ENCODE results near the gene DDC. TPM values are rescaled to one million over a fixed set of nuclear protein-coding genes. Genes with fewer than 3 reads are reported as not detected.
A peak's percentile ranks its signal among the peaks of the same experiment; 100 is the strongest.

The DDC gene
- total RNA-seq, 1 donor from 2014 or later, result 0.35 TPM

- H3K36me3 Mint-ChIP-seq (ENCODE audit: low read depth), result no peaks in the 10 kb centered on the region
- no peak overlapping the region for H3K27ac Mint-ChIP-seq
- intact Hi-C loops (cut with micrococcal nuclease), result no loop called here
- no peaks in the 10 kb centered on the region for H3K4me1 Mint-ChIP-seq
- peak; percentile 2 for DNase-seq
- H3K4me3 Mint-ChIP-seq, result no peak overlapping the region
- H3K9me3 Mint-ChIP-seq, result no peaks in the 10 kb centered on the region
- H3K27me3 Mint-ChIP-seq, result peaks cover 30% of the 10 kb centered on the region
Observed at GRCh38 chr7:50491209-50491608, 74.0 kb downstream of the DDC start.

GRCh38 chr7:50488379-50488778, 76.8 kb downstream of the DDC start:
- Mint-ChIP-seq H3K4me1 (no peaks in the 10 kb centered on the region), H3K4me3 (no peak overlapping the region), H3K27me3 (peaks cover 42% of the 10 kb centered on the region), H3K27ac (no peak overlapping the region), H3K9me3 (no peaks in the 10 kb centered on the region), H3K36me3 (ENCODE audit: low read depth) (no peaks in the 10 kb centered on the region)
- intact Hi-C loops (cut with micrococcal nuclease), result no loop called here
- DNase-seq, result no peak

GRCh38 chr7:50486512-50486911, 78.7 kb downstream of the DDC start:
- Mint-ChIP-seq H3K27ac (no peak overlapping the region), H3K27me3 (peaks cover 35% of the 10 kb centered on the region)

GRCh38 chr7:50481867-50482266, 83.3 kb downstream of the DDC start:
- peak; percentile 48 for DNase-seq
- no peak overlapping the region for H3K27ac Mint-ChIP-seq
- H3K4me1 Mint-ChIP-seq, result no peaks in the 10 kb centered on the region
- no peaks in the 10 kb centered on the region for H3K9me3 Mint-ChIP-seq
- peaks cover 34% of the 10 kb centered on the region for H3K27me3 Mint-ChIP-seq
- no peaks in the 10 kb centered on the region for H3K36me3 Mint-ChIP-seq (ENCODE audit: low read depth)
- intact Hi-C loops (cut with micrococcal nuclease), result no loop called here
- H3K4me3 Mint-ChIP-seq, result no peak overlapping the region

More at GRCh38 chr7:50486512-50486911, 78.7 kb downstream of the DDC start:
- Mint-ChIP-seq H3K4me1 (no peaks in the 10 kb centered on the region), H3K4me3 (no peak overlapping the region), H3K36me3 (ENCODE audit: low read depth) (no peaks in the 10 kb centered on the region), H3K9me3 (no peaks in the 10 kb centered on the region)
- intact Hi-C loops (cut with micrococcal nuclease), result no loop called here
- peak; percentile 27 for DNase-seq

- H3K27me3 Mint-ChIP-seq, result peaks cover 34% of the 10 kb centered on the region
- no peak overlapping the region for H3K27ac Mint-ChIP-seq
- H3K4me1 Mint-ChIP-seq, result no peaks in the 10 kb centered on the region
- peak; percentile 38 for DNase-seq
- H3K9me3 Mint-ChIP-seq, result no peaks in the 10 kb centered on the region
- no peaks in the 10 kb centered on the region for H3K36me3 Mint-ChIP-seq (ENCODE audit: low read depth)
- intact Hi-C loops (cut with micrococcal nuclease), result no loop called here
- H3K4me3 Mint-ChIP-seq, result no peak overlapping the region
Observed at GRCh38 chr7:50480797-50481196, 84.4 kb downstream of the DDC start.

- no peak overlapping the region for H3K27ac Mint-ChIP-seq
- no peaks in the 10 kb centered on the region for H3K36me3 Mint-ChIP-seq (ENCODE audit: low read depth)
- peak; percentile 35 for DNase-seq
- no peaks in the 10 kb centered on the region for H3K9me3 Mint-ChIP-seq
- H3K27me3 Mint-ChIP-seq, result peaks cover 32% of the 10 kb centered on the region
- H3K4me1 Mint-ChIP-seq, result peaks cover under 1% of the 10 kb centered on the region
- intact Hi-C loops (cut with micrococcal nuclease), result no loop called here
- no peak overlapping the region for H3K4me3 Mint-ChIP-seq
Observed at GRCh38 chr7:50479743-50480517, 85.3 kb downstream of the DDC start.

- H3K27me3 Mint-ChIP-seq, result peaks cover 22% of the 10 kb centered on the region
- H3K36me3 Mint-ChIP-seq (ENCODE audit: low read depth), result no peaks in the 10 kb centered on the region
- peaks cover 3% of the 10 kb centered on the region for H3K4me1 Mint-ChIP-seq
- DNase-seq, result peak; percentile 41
- no peak overlapping the region for H3K27ac Mint-ChIP-seq
- intact Hi-C loops (cut with micrococcal nuclease), result no loop called here
- no peaks in the 10 kb centered on the region for H3K9me3 Mint-ChIP-seq
- H3K4me3 Mint-ChIP-seq, result no peak overlapping the region
Observed at GRCh38 chr7:50477640-50478039, 87.6 kb downstream of the DDC start.

- Mint-ChIP-seq H3K4me1 (peaks cover 3% of the 10 kb centered on the region), H3K36me3 (ENCODE audit: low read depth) (no peaks in the 10 kb centered on the region), H3K27me3 (peaks cover 20% of the 10 kb centered on the region), H3K27ac (no peak overlapping the region), H3K9me3 (no peaks in the 10 kb centered on the region), H3K4me3 (no peak overlapping the region)
- intact Hi-C loops (cut with micrococcal nuclease), result no loop called here
- DNase-seq, result peak; percentile 42
Observed at GRCh38 chr7:50476953-50477625, 88.1 kb downstream of the DDC start.

GRCh38 chr7:50475340-50475739, 89.9 kb downstream of the DDC start:
- no peak overlapping the region for H3K4me3 Mint-ChIP-seq
- H3K36me3 Mint-ChIP-seq (ENCODE audit: low read depth), result no peaks in the 10 kb centered on the region
- H3K4me1 Mint-ChIP-seq, result peaks cover 3% of the 10 kb centered on the region
- H3K27ac Mint-ChIP-seq, result no peak overlapping the region
- intact Hi-C loops (cut with micrococcal nuclease), result no loop called here
- DNase-seq, result peak; percentile 43
- no peaks in the 10 kb centered on the region for H3K9me3 Mint-ChIP-seq
- H3K27me3 Mint-ChIP-seq, result peaks cover 17% of the 10 kb centered on the region

- H3K36me3 Mint-ChIP-seq (ENCODE audit: low read depth), result no peaks in the 10 kb centered on the region
- H3K27me3 Mint-ChIP-seq, result peaks cover 14% of the 10 kb centered on the region
- intact Hi-C loops (cut with micrococcal nuclease), result no loop called here
- peak; percentile 49 for DNase-seq
- no peak overlapping the region for H3K27ac Mint-ChIP-seq
- no peak overlapping the region for H3K4me3 Mint-ChIP-seq
- H3K9me3 Mint-ChIP-seq, result no peaks in the 10 kb centered on the region
- H3K4me1 Mint-ChIP-seq, result peaks cover 3% of the 10 kb centered on the region
Observed at GRCh38 chr7:50474382-50475160, 90.6 kb downstream of the DDC start.

GRCh38 chr7:50473531-50473930, 91.7 kb downstream of the DDC start:
- H3K36me3 Mint-ChIP-seq (ENCODE audit: low read depth), result no peaks in the 10 kb centered on the region
- no peak overlapping the region for H3K4me3 Mint-ChIP-seq
- no peaks in the 10 kb centered on the region for H3K9me3 Mint-ChIP-seq

GRCh38 chr7:50472427-50472826, 92.8 kb downstream of the DDC start:
- no peaks in the 10 kb centered on the region for H3K9me3 Mint-ChIP-seq
- intact Hi-C loops (cut with micrococcal nuclease), result no loop called here
- peaks cover 14% of the 10 kb centered on the region for H3K27me3 Mint-ChIP-seq
- H3K4me1 Mint-ChIP-seq, result peaks cover 11% of the 10 kb centered on the region
- no peak overlapping the region for H3K27ac Mint-ChIP-seq
- H3K4me3 Mint-ChIP-seq, result no peak overlapping the region
- DNase-seq, result peak; percentile 48
- H3K36me3 Mint-ChIP-seq (ENCODE audit: low read depth), result no peaks in the 10 kb centered on the region

More at GRCh38 chr7:50473531-50473930, 91.7 kb downstream of the DDC start:
- Mint-ChIP-seq H3K4me1 (peaks cover 3% of the 10 kb centered on the region), H3K27ac (no peak overlapping the region), H3K27me3 (peaks cover 15% of the 10 kb centered on the region)
- intact Hi-C loops (cut with micrococcal nuclease), result no loop called here
- DNase-seq, result peak; percentile 47

- H3K9me3 Mint-ChIP-seq, result no peaks in the 10 kb centered on the region
- no peak overlapping the region for H3K27ac Mint-ChIP-seq
- H3K27me3 Mint-ChIP-seq, result peaks cover 14% of the 10 kb centered on the region
- peaks cover 13% of the 10 kb centered on the region for H3K4me1 Mint-ChIP-seq
- intact Hi-C loops (cut with micrococcal nuclease), result no loop called here
- peak; percentile 44 for DNase-seq
- no peaks in the 10 kb centered on the region for H3K36me3 Mint-ChIP-seq (ENCODE audit: low read depth)
- H3K4me3 Mint-ChIP-seq, result no peak overlapping the region
Observed at GRCh38 chr7:50471970-50472369, 93.2 kb downstream of the DDC start.

Data from activated CD4-positive, alpha-beta T cell treated with anti-CD3 and anti-CD28 coated beads, Interleukin-2, amount 10 ng/mL, durations not matched to agents 24 days and 14 days (primary cell).